Suppressor macrophage treated with lipopolysaccharide for 1 hour (primary cell): Measurements from ENCODE around the gene ETFB.

Source experiments
- DNase-seq, 3 donors: peaks; one replicate each; pipeline ENCODE4 v3.0.0-alpha.2; 2020 to 2022

Gene ETFB

DNA sequence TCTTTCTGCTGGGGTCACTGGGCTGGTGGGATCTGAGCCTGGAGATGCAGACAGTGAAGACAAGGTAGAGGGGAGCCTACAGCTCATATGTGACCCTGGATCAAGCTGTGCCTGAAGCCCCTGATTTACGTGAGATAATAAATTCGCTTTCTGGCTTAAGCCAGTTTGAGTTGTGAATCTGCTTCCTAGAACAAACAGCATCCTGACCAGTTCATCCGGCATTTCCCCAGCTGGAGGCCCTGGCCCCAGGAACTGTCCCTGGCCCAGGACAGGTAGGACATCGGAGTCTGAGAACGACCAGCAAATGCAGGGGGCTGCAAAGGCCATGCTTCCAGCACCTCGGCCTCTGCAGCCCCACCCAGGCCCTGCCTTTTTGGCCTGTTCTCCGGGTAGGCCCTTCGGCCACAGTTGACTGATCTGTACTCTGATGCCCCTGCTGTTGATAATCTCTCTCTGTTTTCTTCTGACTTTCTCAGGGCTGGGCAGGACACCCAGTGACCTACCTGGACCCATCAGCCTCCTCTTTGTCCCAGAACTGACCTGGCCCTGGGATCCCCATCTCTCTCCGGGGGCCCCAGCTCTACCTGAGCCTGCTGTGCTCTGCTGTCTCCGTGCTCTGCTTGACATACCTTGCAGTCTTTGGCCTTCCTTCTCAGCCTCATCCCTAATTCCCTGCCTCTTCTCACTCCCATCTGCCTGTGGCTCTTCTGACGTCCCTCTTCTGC lies 14.8 kb downstream of the ETFB start:
- DNase-seq: no peak

DNA sequence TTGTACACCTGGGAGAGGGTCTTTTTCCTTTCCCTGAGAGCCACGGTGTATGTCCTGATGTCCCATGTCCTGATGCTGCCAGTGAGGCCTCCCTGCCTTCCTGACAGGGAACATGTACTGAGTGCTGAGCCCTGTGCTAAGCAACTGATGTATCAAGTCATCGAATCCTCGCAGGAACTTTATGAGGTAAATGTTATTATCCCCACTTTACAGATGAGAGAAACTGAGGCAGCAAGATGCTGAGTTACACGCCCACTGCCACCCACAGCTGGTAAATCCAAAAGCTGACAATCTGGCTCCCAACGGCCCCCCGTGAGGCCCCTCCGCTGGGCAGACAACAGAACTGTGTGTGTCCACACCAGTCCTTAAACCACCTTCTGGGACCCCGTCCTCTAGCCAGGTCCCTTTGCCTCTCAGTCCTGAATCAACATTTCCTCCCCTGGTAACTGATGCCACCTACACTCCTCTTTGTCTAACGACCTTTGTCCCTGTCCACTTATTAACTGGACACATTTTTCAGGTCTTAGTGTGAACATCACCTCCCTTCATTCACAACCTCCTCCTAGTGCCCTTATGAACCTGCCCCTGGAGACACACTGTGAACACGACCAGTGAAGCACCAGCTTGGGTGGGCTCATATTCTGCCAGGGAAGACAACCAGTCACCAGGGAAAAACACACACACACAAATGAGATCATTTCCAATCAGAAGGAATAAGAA lies 18.8 kb downstream of the ETFB start:
- DNase-seq: no peak

DNA sequence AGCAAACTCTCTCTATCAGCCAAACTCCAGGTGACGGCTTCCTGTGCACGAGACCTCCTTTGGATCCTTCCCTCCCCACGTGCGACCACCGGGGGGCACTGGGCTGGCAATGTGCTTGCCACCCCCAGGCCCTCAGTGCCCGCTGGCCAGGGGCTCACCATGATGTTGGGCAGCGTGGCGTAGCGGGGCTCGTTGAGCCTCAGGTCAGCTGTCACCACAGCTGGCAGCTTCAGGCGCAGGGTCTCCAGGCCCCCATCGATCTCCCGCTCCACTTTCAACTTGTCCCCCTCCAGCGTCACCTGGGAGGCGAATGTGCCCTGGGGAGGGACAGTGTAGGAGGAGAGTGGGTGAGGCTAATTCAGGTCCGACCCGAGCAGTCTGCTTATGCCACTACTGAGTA lies 19.4 kb downstream of the ETFB start:
- DNase-seq: no peak

DNA sequence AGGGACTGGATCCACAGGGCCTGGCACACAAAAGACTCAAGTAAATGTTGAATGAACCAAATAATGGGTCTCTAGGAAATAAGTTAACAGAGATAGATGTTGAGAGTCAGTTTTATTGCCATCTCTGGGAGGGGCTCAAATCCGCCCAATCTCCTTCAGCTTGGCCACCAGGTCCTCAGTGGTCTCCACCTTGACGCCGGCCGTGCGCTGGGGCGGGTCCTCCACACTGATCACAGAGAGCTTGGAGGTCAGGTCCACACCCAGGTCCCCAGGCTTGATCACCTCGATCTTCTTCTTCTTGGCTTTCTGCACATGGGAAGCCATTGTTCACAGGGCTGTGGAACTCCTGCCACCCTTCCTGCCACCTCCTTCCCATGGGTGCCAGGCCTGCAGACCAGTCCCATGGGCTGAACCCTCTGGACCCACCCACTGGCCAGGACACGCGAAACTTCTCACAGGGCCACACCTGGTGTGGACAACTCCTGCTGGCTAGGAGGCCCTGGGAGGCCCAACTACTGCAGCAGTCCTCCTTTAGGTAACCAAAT lies 21.0 kb downstream of the ETFB start:
- DNase-seq: no peak

DNA sequence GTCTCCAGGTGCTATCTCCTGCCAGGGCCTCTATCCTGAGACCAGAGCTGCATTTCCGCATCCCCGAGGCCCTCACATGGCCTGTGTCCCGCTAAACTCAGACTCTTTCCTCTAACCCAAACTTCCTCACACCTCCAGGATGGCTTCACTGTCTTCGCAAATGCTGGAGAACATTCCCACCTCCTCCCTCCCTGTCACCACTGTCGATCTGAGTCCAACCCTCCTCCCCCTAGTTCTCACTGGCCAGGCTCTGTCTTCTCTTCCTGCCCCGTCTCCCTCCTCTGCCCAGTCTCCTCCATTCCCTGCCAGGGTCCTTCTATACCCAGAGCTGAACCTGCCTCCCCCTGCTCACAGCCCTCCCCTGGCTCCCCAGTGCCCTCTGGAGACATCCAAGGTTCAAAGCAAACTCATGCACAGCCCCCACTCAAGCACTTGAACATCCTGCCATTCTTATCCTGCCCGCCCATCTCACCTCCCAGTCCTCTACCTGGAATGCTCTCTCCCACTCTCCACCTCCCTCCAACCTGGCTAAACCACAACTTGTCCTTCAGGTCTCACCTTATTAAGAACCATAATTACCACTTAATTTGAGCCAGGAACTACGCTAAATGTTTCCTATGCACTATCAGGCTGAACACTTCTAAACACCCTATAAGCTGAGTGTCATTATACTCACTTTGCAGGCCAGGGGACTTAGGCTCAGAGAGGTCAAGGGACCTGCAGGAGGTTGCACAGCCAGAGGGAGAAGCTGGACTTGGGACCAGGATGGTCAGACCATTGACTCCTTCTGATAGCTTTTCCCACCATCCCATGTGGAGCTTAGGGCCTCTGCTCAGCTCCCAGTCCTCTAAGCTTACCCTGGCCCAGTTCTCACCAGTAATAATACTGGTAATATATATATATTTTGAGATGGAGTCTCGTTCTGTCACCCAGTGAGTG lies 23.3 kb downstream of the ETFB start:
- DNase-seq: no peak

DNA sequence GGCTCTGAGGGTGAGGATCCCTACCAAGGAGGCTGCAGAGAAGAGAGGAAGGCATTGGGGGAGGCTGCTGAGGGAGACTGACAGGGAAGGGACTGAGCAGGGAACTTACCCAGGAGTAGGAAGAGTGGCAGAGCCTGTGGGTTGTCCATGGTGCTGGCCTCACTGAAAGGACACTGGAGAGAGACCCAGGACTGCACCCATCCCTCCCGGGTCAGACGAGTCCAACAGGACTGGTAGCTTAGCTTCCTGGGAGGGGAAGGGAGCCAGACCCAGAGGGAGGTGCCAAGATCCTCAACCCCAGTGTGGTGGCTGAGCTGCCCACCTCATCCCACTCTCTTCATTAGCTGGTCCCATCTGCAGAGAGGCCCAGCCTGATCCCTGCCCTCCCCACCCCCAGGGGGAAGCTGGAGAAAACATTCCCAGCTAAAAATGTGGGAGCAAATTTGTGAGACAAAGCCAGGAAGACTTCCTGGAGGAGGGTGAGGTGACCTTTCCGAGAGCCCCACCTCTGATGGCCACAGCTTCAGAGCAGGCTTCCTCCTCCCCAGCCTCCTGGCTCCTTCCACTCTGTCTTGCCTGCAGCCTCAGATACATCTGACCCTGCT lies 24.1 kb downstream of the ETFB start, which contains the start of gene VSIG10L:
TSS of gene VSIG10L (minus strand) at position 164 of the 605 bp plus-strand sequence. CDS start at position 149, 15 bp downstream.
- peak in 2 of 3 donors; percentile 19 to 36 for DNase-seq

DNA sequence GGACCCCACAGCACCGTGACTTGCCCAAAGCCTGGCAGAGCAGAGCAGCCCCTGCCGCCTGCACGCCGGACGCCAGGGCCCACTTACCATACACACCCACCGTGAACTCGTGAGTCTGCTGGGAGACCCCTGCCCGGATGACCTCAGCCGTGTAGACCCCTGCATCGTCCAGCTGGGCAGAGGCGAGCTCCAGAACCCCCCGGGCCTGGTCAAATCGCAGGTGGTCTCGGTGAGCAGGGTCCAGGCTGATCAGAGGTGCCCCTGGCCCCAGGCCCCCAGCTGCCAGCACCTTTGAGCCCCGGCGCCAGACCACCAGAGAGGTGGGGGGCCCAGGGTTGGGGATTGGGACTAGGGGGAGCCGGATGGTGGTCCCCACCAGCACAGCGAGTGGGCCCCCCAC lies 25.1 kb downstream of the ETFB start:
- no peak for DNase-seq

DNA sequence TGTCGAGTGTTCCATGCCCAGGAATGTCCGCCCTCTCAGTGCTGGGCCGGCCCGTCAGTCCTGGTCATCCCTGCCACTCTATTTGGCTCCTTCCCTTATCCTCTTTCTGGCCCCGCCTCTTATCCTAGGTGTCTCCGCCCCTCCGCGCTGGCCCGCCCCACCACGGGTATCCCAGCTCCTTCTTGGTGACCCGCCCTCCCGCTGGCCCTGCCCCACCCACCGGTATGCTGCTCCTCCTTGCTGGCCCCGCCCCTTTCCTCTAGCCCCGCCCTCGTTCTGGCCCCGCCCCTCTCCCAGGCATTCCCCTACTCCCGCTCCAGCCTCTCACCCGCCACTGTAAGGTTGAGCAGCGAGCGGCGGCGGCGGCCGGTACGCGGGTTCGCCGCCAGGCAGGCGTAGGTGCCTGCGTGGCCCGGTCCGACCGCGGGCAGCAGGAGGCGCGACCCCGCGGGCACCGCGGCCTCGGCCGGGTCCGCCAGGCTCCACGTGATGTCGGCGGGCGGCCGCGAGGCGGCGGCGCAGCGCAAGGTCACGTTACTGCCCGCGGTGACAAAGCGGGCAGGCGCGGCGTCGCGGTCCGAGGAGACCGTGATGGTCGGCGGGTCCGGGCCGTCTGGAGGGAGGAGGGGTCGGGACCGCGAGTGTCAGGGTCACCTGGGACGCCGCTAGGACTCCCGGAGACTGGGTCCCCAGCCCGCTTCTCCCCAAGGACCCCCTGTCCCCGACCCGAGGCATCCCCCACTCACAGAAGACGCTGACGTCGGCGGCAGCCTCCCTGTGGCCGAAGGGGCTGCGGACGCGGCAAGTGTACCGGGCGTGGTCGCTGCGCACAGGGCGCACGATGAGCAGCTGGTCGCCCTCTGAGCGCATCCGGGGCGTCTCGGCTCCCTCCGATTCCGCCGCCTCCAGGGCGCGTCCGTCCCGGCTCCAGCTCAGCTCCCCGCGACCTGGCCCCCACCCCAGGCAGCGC lies 26.2 kb downstream of the ETFB start:
- peak; percentile 98 to 99 (median 99) for DNase-seq

DNA sequence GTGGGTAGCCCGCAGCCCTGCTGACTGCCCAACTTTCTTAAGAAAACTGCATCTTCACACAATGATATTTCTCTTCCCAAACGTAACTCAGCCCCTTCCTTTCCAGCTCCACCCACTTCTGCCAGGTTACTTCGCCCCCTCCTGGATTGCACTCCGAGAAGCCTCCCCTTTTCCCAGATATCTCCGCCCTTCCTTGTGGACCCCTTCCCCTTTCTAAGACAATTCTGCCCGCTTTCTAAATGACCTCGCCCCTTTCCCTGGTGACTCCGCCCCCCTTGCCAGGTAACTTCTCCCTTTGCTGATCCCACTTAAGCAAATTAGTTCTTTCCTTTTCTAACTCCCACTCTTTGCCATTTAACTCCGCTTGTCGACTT lies 26.9 kb downstream of the ETFB start:
- DNase-seq: peak in 1 of 3 donors; percentile 18

DNA sequence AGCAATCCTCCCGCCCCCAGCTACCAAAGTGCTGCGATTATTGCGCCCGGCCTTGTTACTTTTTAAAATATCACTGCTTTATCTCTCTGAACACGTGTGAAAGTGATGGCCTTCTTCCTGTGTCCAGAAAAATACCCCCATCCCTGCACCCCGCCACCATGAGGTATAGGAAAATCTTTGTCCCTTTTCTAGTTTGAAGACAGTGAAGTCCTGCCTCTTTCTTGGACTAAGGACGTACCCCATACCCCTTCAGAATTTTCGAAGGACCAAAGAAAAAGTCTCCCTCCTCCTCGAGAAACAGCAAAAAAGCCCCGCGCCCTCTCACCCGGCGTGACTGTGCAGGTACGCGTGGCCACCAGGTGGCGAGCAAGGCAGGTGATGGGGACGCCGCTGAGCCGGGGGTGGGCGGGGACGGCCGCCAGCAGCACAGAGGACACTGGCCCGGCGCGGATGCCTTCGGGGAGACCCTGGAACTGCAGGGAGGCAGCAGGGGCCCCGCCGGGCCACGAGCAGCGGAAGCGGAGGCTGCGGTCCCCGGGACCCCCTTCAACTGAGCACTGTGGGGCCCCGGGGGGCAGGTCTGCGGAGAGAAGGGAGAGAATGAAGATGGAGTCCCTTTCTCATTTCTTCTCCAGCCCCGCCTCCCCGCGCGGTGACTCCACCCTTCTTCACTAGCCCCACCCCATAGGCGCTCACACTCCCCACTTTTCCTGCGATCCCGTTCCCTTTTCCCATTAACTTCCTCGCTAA lies 27.4 kb downstream of the ETFB start:
- peak; percentile 76 to 93 (median 81) for DNase-seq

DNA sequence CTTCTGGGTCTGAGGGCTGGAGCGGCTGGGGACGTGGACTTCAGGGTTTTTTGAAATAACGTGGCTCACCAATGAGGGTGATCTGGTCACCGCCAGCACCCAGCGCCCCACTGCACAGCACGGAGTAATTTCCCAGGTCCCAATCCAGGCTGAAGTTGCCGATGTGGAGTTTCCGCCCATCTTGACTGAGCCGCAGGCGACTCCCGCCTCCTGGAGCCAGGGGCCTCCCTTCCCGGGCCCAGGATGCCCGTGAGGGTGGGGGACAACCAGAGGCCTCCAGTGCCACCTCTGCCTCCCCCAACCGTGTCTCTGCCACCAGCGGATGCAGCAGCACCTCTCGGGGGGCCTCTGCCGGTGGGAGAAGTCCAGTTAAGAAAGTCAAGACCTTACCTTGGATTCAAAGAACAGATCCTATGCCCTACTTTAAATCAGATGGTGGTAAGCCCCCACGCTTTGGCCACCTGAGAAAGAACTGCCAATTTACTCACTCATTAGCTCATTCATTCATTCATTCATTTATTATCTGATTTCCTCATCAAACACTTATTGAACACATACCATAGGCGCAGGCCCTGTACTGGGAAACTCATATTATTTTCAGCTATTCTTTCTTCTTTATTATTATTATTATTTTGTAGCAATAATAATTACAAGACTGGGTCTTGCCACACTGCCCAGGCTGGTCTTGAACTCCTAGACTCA lies 28.2 kb downstream of the ETFB start:
- DNase-seq: no peak

DNA sequence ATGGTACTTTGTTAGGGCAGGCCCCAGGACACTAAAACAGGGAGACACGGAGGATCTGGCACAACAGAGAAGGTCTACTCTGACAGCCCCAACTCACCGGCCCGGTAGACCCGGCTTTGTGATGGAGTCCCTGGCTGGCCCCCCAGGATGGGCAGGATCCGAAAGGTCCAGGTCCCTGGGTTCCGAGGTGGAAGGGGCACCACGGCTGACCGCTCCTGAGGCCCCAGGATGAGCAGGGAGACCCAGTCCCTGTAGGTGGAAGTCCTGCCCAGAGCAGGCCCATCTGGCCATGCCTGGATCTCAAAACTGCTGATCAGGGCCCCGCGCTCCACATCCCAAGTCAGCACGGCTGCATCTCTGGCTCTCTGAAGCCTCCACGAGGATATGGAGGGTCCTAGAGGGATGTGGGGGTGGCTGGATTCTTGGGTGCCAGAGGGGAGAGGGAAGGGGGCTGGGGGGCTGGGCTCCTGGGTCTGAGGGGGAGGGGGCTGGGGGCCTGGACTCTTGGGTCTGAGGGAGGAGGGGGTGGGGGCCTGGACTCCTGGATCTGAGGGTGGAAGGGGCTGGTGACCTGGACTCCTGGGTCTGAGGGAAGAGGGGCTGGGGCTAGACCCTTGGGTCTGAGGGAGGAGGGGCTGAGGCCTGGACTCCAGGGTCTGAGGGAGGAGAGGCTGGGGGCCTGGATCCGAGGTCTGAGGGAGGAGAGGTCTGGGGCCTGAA lies 28.9 kb downstream of the ETFB start:
- no peak for DNase-seq

DNA sequence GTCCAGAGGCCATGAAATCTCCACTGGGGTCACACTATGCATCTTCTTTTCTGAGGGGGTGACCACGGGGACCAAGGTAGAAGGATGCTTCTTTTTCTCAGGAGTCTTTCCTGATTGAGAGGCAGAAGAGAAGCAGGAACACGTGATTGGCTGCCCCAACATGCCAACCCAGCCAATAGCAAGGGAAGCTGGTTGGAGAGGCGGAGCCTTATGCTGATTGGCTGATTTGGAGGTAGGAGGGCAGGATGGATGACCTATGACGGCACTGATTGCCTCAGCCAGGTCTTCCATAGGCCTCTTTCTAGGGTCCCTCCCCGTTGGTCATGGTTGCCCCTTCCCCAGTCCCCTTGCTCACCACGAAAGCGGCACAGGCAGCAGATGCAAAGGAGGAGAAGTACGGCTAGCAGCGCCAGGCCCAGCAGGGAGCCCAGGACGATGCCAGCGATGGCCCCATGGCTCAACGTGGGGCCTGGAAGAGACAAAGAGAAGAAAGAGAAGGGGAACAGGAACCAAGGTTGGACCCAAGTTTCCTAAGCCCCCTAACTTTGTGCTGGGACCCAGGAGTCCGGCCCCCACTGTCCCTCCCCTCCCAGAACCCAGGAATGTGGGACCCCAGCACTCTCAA lies 32.2 kb downstream of the ETFB start:
- peak in 1 of 3 donors; percentile 25 for DNase-seq

DNA sequence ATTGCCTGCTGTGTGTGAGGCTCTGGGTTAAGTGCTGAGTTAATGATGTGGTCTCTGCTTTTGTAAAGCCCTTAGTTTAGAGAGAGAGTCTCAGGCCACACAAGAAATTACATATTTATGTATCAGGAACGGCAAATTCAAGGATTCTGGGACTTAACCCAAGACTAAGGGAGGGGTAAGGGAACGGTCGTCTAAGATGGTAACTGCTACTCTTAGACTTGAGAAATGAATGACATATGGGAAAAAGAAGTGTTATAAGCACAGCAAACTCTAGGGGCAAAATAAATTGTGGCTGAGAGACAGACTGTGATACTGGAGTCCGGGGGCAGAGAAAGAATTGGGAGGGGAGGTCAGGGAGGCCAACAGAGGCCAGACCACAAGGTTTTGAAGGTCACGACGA lies 34.5 kb downstream of the ETFB start:
- no peak for DNase-seq

DNA sequence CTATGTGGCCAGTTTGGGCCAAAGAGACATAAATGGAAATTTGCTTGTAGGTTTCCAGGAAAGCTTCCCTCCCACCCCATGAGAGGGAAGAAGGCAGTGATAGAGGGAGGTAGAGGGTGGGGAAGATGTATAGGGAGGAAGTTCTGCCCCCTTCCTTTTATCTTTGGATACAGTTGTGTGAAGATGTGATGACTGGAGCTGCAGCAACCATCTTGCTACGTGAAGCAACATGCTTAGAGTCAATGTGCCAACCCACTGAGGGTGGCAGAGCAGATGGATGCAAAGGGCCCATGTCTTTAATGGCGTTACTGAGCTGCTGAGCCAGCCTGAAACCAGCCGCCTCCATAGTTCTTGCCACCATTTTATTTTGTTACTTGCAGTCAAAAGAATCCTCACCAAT lies 35.0 kb downstream of the ETFB start:
- no peak for DNase-seq

DNA sequence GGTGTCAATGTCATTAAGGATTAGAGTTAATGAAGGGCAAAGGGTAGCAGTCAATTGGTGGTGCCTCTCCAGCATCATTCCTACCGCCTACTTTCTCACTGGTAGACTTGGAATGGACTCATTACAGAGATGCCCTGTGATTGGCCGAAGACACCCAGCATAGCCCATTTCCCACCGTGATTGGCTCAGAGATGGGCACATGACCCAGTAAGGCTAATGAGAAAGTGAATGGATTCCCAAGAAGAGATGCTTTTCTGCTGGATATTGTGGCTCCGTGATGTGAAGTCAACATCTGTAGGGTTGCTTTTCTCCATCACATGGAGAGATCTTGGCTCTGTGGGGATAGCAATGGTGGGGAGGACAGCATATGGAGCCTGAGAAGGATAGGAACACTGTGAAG lies 35.8 kb downstream of the ETFB start:
- DNase-seq: no peak

DNA sequence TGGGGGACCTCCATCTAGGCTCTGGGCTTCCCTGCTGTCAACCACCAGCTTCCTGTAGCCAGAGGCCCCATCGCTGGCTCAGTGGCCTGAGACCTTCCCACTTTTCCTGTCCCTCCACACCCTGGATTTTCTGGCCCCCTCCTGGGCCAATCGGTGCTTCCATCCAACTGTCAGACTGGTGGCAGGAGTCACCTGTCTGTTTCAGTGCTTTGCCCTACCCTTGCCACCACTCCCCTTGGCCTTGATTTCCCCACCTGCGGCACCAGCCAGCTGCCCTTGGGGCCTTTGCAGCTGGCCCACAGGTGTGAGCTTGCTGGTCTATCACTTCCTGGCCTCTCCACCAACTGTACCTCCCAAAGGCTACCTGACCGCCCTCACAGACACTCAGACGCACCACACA lies 36.8 kb downstream of the ETFB start:
- no peak for DNase-seq
